Measurements from ENCODE around the gene TERT. TPM values are rescaled to one million over a fixed set of nuclear protein-coding genes. Genes with fewer than 3 reads are reported as not detected.

The TERT gene
- total RNA-seq, 3 donors from 2014 or later, result 2.1 to 5.0 (median 2.8) TPM

- Histone ChIP-seq H3K4me1 (ENCODE audit: low read depth) (peaks cover 3% of the 10 kb centered on the region), H3K4me3 (no peak overlapping the region), H3K9me3 (no peaks in the 10 kb centered on the region), H3K36me3 (ENCODE audit: low read depth) (no peaks in the 10 kb centered on the region)
- TF ChIP-seq CTCF (IDR thresholded peaks at IDR 0.05), result no peak
- peak in 2 of 3 donors; percentile 50 to 62 for DNase-seq
- intact Hi-C loops (cut with DNase I, micrococcal nuclease), result no loop called here
- peak; percentile 39 for ATAC-seq
Measured at GRCh38 chr5:1204693-1205242, 90.1 kb downstream of the TERT start.

GRCh38 chr5:1203968-1204692, 90.7 kb downstream of the TERT start:
- Histone ChIP-seq H3K36me3 (ENCODE audit: low read depth) (no peaks in the 10 kb centered on the region), H3K4me1 (ENCODE audit: low read depth) (peaks cover 3% of the 10 kb centered on the region)

GRCh38 chr5:1203311-1203967, 91.4 kb downstream of the TERT start:
- Histone ChIP-seq H3K9me3 (no peaks in the 10 kb centered on the region), H3K36me3 (ENCODE audit: low read depth) (no peaks in the 10 kb centered on the region), H3K4me3 (no peak overlapping the region), H3K4me1 (ENCODE audit: low read depth) (peaks cover 3% of the 10 kb centered on the region)
- intact Hi-C loops (cut with DNase I, micrococcal nuclease), result no loop called here
- ATAC-seq (no peak), DNase-seq (peak in 1 of 3 donors; percentile 39)
- TF ChIP-seq CTCF (IDR thresholded peaks at IDR 0.05), result no peak

More at GRCh38 chr5:1203968-1204692, 90.7 kb downstream of the TERT start:
- H3K4me3 ChIP-seq, result no peak overlapping the region
- ATAC-seq, result no peak
- H3K9me3 ChIP-seq, result no peaks in the 10 kb centered on the region
- intact Hi-C loops (cut with DNase I, micrococcal nuclease), result no loop called here
- no peak for TF ChIP-seq CTCF (IDR thresholded peaks at IDR 0.05)
- peak in 1 of 3 donors; percentile 50 for DNase-seq

Small RNA genes within 50 kb of the gene (microRNA-seq; reads per million reads assigned to microRNA genes)
- gene MIR4457, result 0.70 reads per million

Other genes with a start within 250 kb of the TERT start
- gene SLC12A7, start 183.0 kb downstream of the TERT start, total RNA-seq, result 10 to 100 TPM; 80.5 to 97.4 (median 94.1) TPM
- gene SLC6A19, start 93.5 kb downstream of the TERT start, total RNA-seq, result 10 to 100 TPM; 14.4 to 92.8 (median 29.2) TPM
- under 1 TPM in 1 of 3 donors, not detected in 2; 0.89 TPM for gene SLC6A18, start 69.7 kb downstream of the TERT start, total RNA-seq
- 100 to 1,000 TPM in 1 of 3 donors, 10 to 100 TPM in 2; 86.6 to 101 (median 97.6) TPM for gene CLPTM1L, start 50.0 kb upstream of the TERT start, total RNA-seq
- gene SLC6A3, start 150.4 kb upstream of the TERT start, total RNA-seq, result not detected
- gene LPCAT1, start 228.9 kb upstream of the TERT start, total RNA-seq, result 10 to 100 TPM in 2 of 3 donors, 1 to 10 TPM in 1; 6.7 to 27.2 (median 26.0) TPM

Measured in mucosa of descending colon (tissue), 3 donors.